AG09309 (cell line): ENCODE results near the gene TSHZ2.

Experiments
- DNase-seq: peaks from one replicate; pipeline ENCODE4 v3.0.0-alpha.2; 2010; ENCODE audit warnings: low read depth
- H3K4me3 ChIP-seq: 2 replicates; pipeline ENCODE4 v1.5.1; 2011; ENCODE audit warnings: mild to moderate bottlenecking, low read depth, low read length, moderate library complexity; ENCODE audit not compliant: control insufficient read depth
- CTCF ChIP-seq: IDR thresholded peaks from 2 replicates; pipeline ENCODE4 v1.5.1; 2011; ENCODE audit warnings: mild to moderate bottlenecking, low read depth, low read length, inconsistent platforms; ENCODE audit not compliant: insufficient read depth, control insufficient read depth; ENCODE audit errors: missing control alignments

The TSHZ2 gene

GRCh38 chr20:53050338-53050737, 78.2 kb downstream of the TSHZ2 start:
- no peak for DNase-seq
- TF ChIP-seq CTCF = no peak
- H3K4me3 ChIP-seq = no peak overlapping the region

GRCh38 chr20:53052380-53052779, 80.2 kb downstream of the TSHZ2 start:
- TF ChIP-seq CTCF = no peak
- no peak overlapping the region for H3K4me3 ChIP-seq
- DNase-seq = no peak

GRCh38 chr20:53053595-53053994, 81.4 kb downstream of the TSHZ2 start:
- no peak for DNase-seq
- TF ChIP-seq CTCF = no peak
- H3K4me3 ChIP-seq = no peak overlapping the region

GRCh38 chr20:53055367-53056067, 83.4 kb downstream of the TSHZ2 start:
- no peak for TF ChIP-seq CTCF
- no peak for DNase-seq
- no peak overlapping the region for H3K4me3 ChIP-seq

GRCh38 chr20:53057579-53057978, 85.4 kb downstream of the TSHZ2 start:
- no peak for TF ChIP-seq CTCF
- H3K4me3 ChIP-seq = no peak overlapping the region
- DNase-seq = no peak

GRCh38 chr20:53059848-53060247, 87.7 kb downstream of the TSHZ2 start:
- no peak overlapping the region for H3K4me3 ChIP-seq
- DNase-seq = no peak
- TF ChIP-seq CTCF = no peak
